SK-N-SH (cell line): ENCODE results near the gene GULP1. TPM values are rescaled to one million over a fixed set of nuclear protein-coding genes. Genes with fewer than 3 reads are reported as not detected.

Experiments used
- CTCF ChIA-PET: fragments of 300-600, 350-600 bp; formaldehyde crosslinking; extraction: SDS; loops from one replicate; lab custom pipeline; 2021; lab: Yijun Ruan, JAX
- POLR2A ChIA-PET: fragments of 350-600 bp; sonication (Branson Sonifier 250); formaldehyde crosslinking; extraction: SDS; loops from one replicate; lab custom pipeline; 2020; ENCODE audit warnings: antibody characterized with exemption, inconsistent platforms; lab: Yijun Ruan, JAX
- DNase-seq: peaks from one replicate; pipeline ENCODE4 v3.0.0; 2012
- H2AFZ ChIP-seq: fragments of 200-600 bp; sonication (generic); 2 replicates; pipeline ENCODE4 v1.8.1; 2016; ENCODE audit warnings: antibody characterized with exemption, mild to moderate bottlenecking, low read depth
- H3F3A ChIP-seq: fragments of 200-600 bp; sonication (generic); replicated peaks from 2 replicates; pipeline ENCODE3; 2016; ENCODE audit warnings: antibody characterized with exemption, mild to moderate bottlenecking; ENCODE audit not compliant: insufficient read depth
- H3K27ac ChIP-seq, 2 experiments: fragments of 200-500 bp in 1 of 2; fragments of 200-600 bp in 1 of 2; sonication (Bioruptor generic) in 1 of 2; sonication (generic), shearing (Covaris generic) in 1 of 2; 2 replicates each; pipeline versions ENCODE4 v1.5.1 to v1.6.1; 2014 to 2016; ENCODE audit warnings: low read depth in 2 of 2, inconsistent platforms in 1 of 2, low read length in 1 of 2, mild to moderate bottlenecking in 1 of 2, mixed read lengths in 1 of 2
- H3K27me3 ChIP-seq: fragments of 200-600 bp; sonication (generic), shearing (Covaris generic); 2 replicates; pipeline ENCODE4 v1.6.1; 2016; ENCODE audit warnings: mixed run types; ENCODE audit not compliant: insufficient read depth
- H3K36me3 ChIP-seq, 2 experiments: fragments of 200-500 bp in 1 of 2; fragments of 200-600 bp in 1 of 2; sonication (Bioruptor generic) in 1 of 2; sonication (generic) in 1 of 2; replicated peaks in 1 of 2; 2 replicates each; pipeline versions ENCODE3 to v1.5.1; 2014 to 2016; ENCODE audit warnings: low read length in 1 of 2, mild to moderate bottlenecking in 1 of 2; ENCODE audit not compliant: insufficient read depth in 2 of 2, control insufficient read depth in 1 of 2
- H3K4me1 ChIP-seq, 2 experiments: fragments of 200-500 bp in 1 of 2; fragments of 200-600 bp in 1 of 2; sonication (Bioruptor generic) in 1 of 2; sonication (generic), shearing (Covaris generic) in 1 of 2; 2 replicates each; pipeline versions ENCODE4 v1.5.1 to v1.6.1; 2014 to 2016; ENCODE audit warnings: low read depth in 1 of 2, low read length in 1 of 2, mixed run types in 1 of 2; ENCODE audit not compliant: insufficient read depth in 2 of 2, control insufficient read depth in 1 of 2
- H3K4me2 ChIP-seq: fragments of 200-600 bp; sonication (generic), shearing (Covaris generic); 2 replicates; pipeline ENCODE4 v1.6.1; 2017; ENCODE audit warnings: mixed run types
- H3K4me3 ChIP-seq, 2 experiments: fragments of 200-500 bp in 1 of 2; fragments of 200-600 bp in 1 of 2; sonication (Bioruptor generic) in 1 of 2; sonication (generic), shearing (Covaris generic) in 1 of 2; 2 replicates each; pipeline versions ENCODE4 v1.5.1 to v1.8.1; 2014 to 2016; ENCODE audit warnings: low read depth in 2 of 2, inconsistent platforms in 1 of 2, low read length in 1 of 2, mild to moderate bottlenecking in 1 of 2, mixed read lengths in 1 of 2, moderate library complexity in 1 of 2
- H3K79me2 ChIP-seq: fragments of 200-600 bp; sonication (generic); 2 replicates; pipeline ENCODE4 v1.8.1; 2017; ENCODE audit warnings: mild to moderate bottlenecking; ENCODE audit not compliant: insufficient read depth
- H3K9ac ChIP-seq: fragments of 200-600 bp; sonication (generic); 2 replicates; pipeline ENCODE4 v1.6.1; 2017; ENCODE audit warnings: mixed run types
- H3K9me2 ChIP-seq: fragments of 200-600 bp; sonication (generic); 2 replicates; pipeline ENCODE4 v1.6.1; 2017; ENCODE audit warnings: mixed run types
- H3K9me3 ChIP-seq: fragments of 200-600 bp; sonication (generic); 2 replicates; pipeline ENCODE4 v1.6.1; 2017; ENCODE audit warnings: mixed run types, mild to moderate bottlenecking, moderate library complexity
- H4K20me1 ChIP-seq: fragments of 200-600 bp; sonication (generic); 2 replicates; pipeline ENCODE4 v1.6.1; 2017; ENCODE audit warnings: mild to moderate bottlenecking, mixed run types; ENCODE audit not compliant: insufficient read depth
- CTCF ChIP-seq: fragments of 200-600 bp; sonication (generic); IDR thresholded peaks from 2 replicates; pipeline ENCODE4 v1.6.1; 2017; ENCODE audit warnings: antibody characterized with exemption, mild to moderate bottlenecking, moderate library complexity
- NFIC ChIP-seq: IDR thresholded peaks from 2 replicates; pipeline ENCODE4 v1.4.0; 2012; ENCODE audit warnings: borderline replicate concordance
- RFX5 ChIP-seq: IDR thresholded peaks from 2 replicates; pipeline ENCODE4 v1.6.1; 2012; ENCODE audit warnings: mild to moderate bottlenecking, improper control_type of control experiment, low read length
- ZBTB33 ChIP-seq: IDR thresholded peaks from 2 replicates; pipeline ENCODE4 v1.4.0; 2012; ENCODE audit warnings: low read depth, borderline replicate concordance
- WGBS: methylation state at CpG from one replicate; pipeline ENCODE4 v1.1.6; 2017; ENCODE audit warnings: low lambda C conversion rate; 5-methylcytosine and 5-hydroxymethylcytosine counted together
- polyA plus RNA-seq, 3 experiments: library from polyadenylated mRNA; depleted of rRNA; stranded (reverse); fragments of >200 nt; gene quantifications; 2 replicates each; pipeline ENCODE4 v1.2.3, GENCODE V29; 2012
- TF ChIP-seq, protein P1 (sequence below): IDR thresholded peaks from 2 replicates; pipeline ENCODE4 v1.4.0; 2012; ENCODE audit warnings: low read depth, borderline replicate concordance

Gene GULP1
- polyA plus RNA-seq, 1 of the 3 experiments (the other 2 are of a cell fraction): 33.8 TPM

DNA sequence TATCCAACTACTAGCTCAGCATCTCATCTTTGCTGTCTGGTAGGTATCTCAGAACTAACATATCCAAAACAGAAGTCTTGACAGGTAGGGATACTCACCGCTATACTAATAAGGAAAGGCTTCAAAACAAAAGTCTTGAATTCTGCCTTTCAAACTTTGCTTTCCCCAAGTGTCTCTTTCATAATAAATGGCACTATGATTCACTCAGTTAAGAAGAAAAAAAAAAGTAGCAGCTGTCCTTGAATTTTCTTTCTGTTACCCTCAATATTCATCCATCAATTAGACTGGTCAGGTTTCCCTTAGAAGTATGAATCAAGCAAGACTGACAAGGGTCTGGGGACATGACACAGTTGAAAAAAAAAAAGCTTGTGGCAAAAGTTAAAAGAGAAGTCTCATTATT is 175.1 kb downstream of the GULP1 start:
- peaks cover 0 to 12% of the 10 kb centered on the region in 2 experiments; a peak in 2 of 4 replicates for H3K4me1 ChIP-seq
- peaks cover 0 to 1% of the 10 kb centered on the region in 2 experiments for H3K36me3 ChIP-seq
- H2AFZ ChIP-seq: no peak overlapping the region
- H3K79me2 ChIP-seq: peaks cover 51% of the 10 kb centered on the region
- H3K27ac ChIP-seq: peak overlapping the region in 1 of 2 experiments; percentile 67; a peak in 2 of 4 replicates
- WGBS: 96% methylated on average over 1 of the region's 1 CpG
- H3K4me2 ChIP-seq: no peak overlapping the region
- no peaks in the 10 kb centered on the region for H4K20me1 ChIP-seq
- TF ChIP-seq CTCF (no peak), NFIC (no peak)
- TF ChIP-seq, protein P1, sequence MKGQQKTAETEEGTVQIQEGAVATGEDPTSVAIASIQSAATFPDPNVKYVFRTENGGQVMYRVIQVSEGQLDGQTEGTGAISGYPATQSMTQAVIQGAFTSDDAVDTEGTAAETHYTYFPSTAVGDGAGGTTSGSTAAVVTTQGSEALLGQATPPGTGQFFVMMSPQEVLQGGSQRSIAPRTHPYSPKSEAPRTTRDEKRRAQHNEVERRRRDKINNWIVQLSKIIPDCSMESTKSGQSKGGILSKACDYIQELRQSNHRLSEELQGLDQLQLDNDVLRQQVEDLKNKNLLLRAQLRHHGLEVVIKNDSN: no peak
- no peak overlapping the region for H3K4me3 ChIP-seq
- POLR2A ChIA-PET: no interaction called here
- no peaks in the 10 kb centered on the region for H3F3A ChIP-seq
- CTCF ChIA-PET: interaction anchor here (1.0 to 1.1 kb wide), 3 partner anchors 12 to 18 kb away, joined by 3 to 4 read pairs (median 3); no protein-coding TSS in a partner anchor
- H3K9me3 ChIP-seq: 0 out of 2 replicates have a peak, but pooled peaks cover 6% of the 10 kb centered on the region
- no peak for DNase-seq
- no peaks in the 10 kb centered on the region for H3K27me3 ChIP-seq
- no peak overlapping the region for H3K9ac ChIP-seq
- no peaks in the 10 kb centered on the region for H3K9me2 ChIP-seq

DNA sequence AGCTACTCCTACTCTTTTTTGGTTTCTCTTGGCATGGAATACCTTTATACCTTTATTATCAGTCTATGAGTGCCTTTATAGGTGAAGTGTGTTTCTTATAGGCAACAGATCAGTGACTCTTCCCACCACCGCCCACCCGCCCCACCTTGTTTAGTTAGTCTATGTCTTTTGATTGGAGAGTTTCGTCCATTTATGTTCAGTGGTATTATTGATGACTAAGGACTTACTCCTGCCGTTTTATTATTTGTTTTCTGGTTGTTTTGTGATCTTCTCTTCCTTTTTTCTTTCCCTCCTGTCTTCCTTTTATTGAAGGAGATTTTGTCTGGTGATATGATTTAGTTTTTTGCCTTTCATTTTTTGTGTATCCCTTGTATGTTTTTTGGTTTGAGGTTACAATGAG is 179.5 kb downstream of the GULP1 start:
- POLR2A ChIA-PET: no interaction called here
- Histone ChIP-seq H3K36me3 (peaks cover 0 to 10% of the 10 kb centered on the region in 2 experiments), H3K9me3 (0 out of 2 replicates have a peak, but pooled peaks cover 6% of the 10 kb centered on the region), H3K27me3 (no peaks in the 10 kb centered on the region), H2AFZ (no peak overlapping the region), H3F3A (peaks cover 6% of the 10 kb centered on the region), H3K4me3 (no peak overlapping the region), H4K20me1 (no peaks in the 10 kb centered on the region), H3K4me2 (no peak overlapping the region), H3K27ac (no peak overlapping the region), H3K4me1 (peaks cover 0 to 5% of the 10 kb centered on the region in 2 experiments; a peak in 2 of 4 replicates), H3K9ac (no peak overlapping the region), H3K79me2 (peaks cover 56% of the 10 kb centered on the region), H3K9me2 (no peaks in the 10 kb centered on the region)
- WGBS: 96% methylated on average over 4 of the region's 4 CpGs
- TF ChIP-seq RFX5 (no peak), ZBTB33 (no peak)
- no peak for DNase-seq
- CTCF ChIA-PET: interaction anchor here (1.0 kb wide), 1 partner anchor 349 kb away, joined by 3 read pairs; no protein-coding TSS in a partner anchor
